Fibroblast of lung (primary cell): ENCODE results near the gene GLRA1. TPM values are rescaled to one million over a fixed set of nuclear protein-coding genes. Genes with fewer than 3 reads are reported as not detected.

ENCODE experiments used
- DNase-seq, 2 donors: peaks; one replicate each; pipeline versions ENCODE4 v3.0.0 to v3.0.0-alpha.2; 2010; ENCODE audit warnings: low read depth in 2 of 2
- H2AFZ ChIP-seq: 2 replicates; pipeline ENCODE4 v1.5.1; 2012; ENCODE audit warnings: low read length, control low read depth, inconsistent platforms
- H3K27ac ChIP-seq: 2 replicates; pipeline ENCODE4 v1.5.1; 2011; ENCODE audit warnings: low read length, control low read depth; ENCODE audit not compliant: insufficient read depth
- H3K27me3 ChIP-seq: 2 replicates; pipeline ENCODE4 v1.5.1; 2011; ENCODE audit warnings: mild to moderate bottlenecking, low read length; ENCODE audit not compliant: control insufficient read depth, insufficient read depth
- H3K36me3 ChIP-seq: 2 replicates; pipeline ENCODE4 v1.5.1; 2011; ENCODE audit warnings: low read length; ENCODE audit not compliant: control insufficient read depth, insufficient read depth
- H3K4me1 ChIP-seq: 2 replicates; pipeline ENCODE4 v1.5.1; 2011; ENCODE audit warnings: low read length; ENCODE audit not compliant: control insufficient read depth, insufficient read depth; ENCODE audit errors: extremely low read depth
- H3K4me2 ChIP-seq: 2 replicates; pipeline ENCODE4 v1.5.1; 2011; ENCODE audit warnings: low read length, control low read depth; ENCODE audit not compliant: insufficient read depth; ENCODE audit errors: extremely low read depth
- H3K4me3 ChIP-seq, 4 experiments: fragments of 200-600 bp in 1 of 4; sonication (generic) in 1 of 4; replicated peaks in 1 of 4; 2 replicates each; pipeline ENCODE4 v1.5.1; 2011 to 2016; ENCODE audit warnings: low read length in 4 of 4, low read depth in 3 of 4, mild to moderate bottlenecking in 3 of 4, control low read depth in 2 of 4, inconsistent platforms in 1 of 4, mixed read lengths in 1 of 4; ENCODE audit not compliant: insufficient read depth in 1 of 4; ENCODE audit errors: control extremely low read depth in 1 of 4
- H3K79me2 ChIP-seq: 2 replicates; pipeline ENCODE4 v1.5.1; 2012; ENCODE audit warnings: mild to moderate bottlenecking, low read length, inconsistent platforms; ENCODE audit not compliant: control insufficient read depth, insufficient read depth
- H3K9ac ChIP-seq: 2 replicates; pipeline ENCODE4 v1.5.1; 2011; ENCODE audit warnings: mild to moderate bottlenecking, low read length, control low read depth; ENCODE audit not compliant: insufficient read depth
- H3K9me3 ChIP-seq: 2 replicates; pipeline ENCODE4 v1.5.1; 2012; ENCODE audit warnings: low read depth, low read length; ENCODE audit not compliant: control insufficient read depth, insufficient read depth
- H4K20me1 ChIP-seq: 2 replicates; pipeline ENCODE4 v1.5.1; 2011; ENCODE audit warnings: low read length; ENCODE audit not compliant: control insufficient read depth, insufficient read depth; ENCODE audit errors: extremely low read depth
- CTCF ChIP-seq, 2 donors: IDR thresholded peaks in 1 of 2; conservative IDR thresholded peaks in 1 of 2; 1 replicate in 1 of 2; 2 replicates in 1 of 2; pipeline ENCODE4 v1.5.1; 2011 to 2012; ENCODE audit warnings: low read length in 2 of 2, control low read depth in 1 of 2, inconsistent platforms in 1 of 2, low read depth in 1 of 2, mild to moderate bottlenecking in 1 of 2
- EZH2 ChIP-seq: IDR thresholded peaks from 2 replicates; pipeline ENCODE4 v1.5.1; 2012; ENCODE audit warnings: low read length, control low read depth, mild to moderate bottlenecking; ENCODE audit errors: missing control alignments
- polyA plus RNA-seq, 2 donors: library from polyadenylated mRNA; depleted of rRNA in 1 of 2; stranded (reverse) in 1 of 2; unstranded in 1 of 2; fragments of >200 nt; gene quantifications; 2 replicates each; pipeline ENCODE4 v1.2.1, GENCODE V29; 2011 to 2012; ENCODE audit warnings: missing spikeins in 1 of 2
- total RNA-seq: library from RNA; depleted of rRNA; stranded (reverse); fragments of >200 nt; gene quantifications from 2 replicates; pipeline ENCODE4 v1.2.1, GENCODE V29; 2014

The GLRA1 gene
- total and polyA plus RNA-seq, 2 donors (not counting 1 experiment from before 2014, with no cell fraction given), result not detected

- no peak for DNase-seq
- no peak overlapping the region for H3K4me3 ChIP-seq
- TF ChIP-seq EZH2 (no peak), CTCF (conservative IDR thresholded peaks at IDR 0.05 in 1 of 2, IDR thresholded peaks at IDR 0.05 in 1 of 2; ENCODE audit: low read depth in 1 of 2, low read length in 2 of 2) (no peak)
- H3K79me2 ChIP-seq, result no peaks in the 10 kb centered on the region
- H2AFZ ChIP-seq, result no peak overlapping the region
- H3K36me3 ChIP-seq, result no peaks in the 10 kb centered on the region
- no peak overlapping the region for H3K4me2 ChIP-seq
- no peaks in the 10 kb centered on the region for H4K20me1 ChIP-seq
- H3K9ac ChIP-seq, result no peak overlapping the region
- H3K27me3 ChIP-seq, result no peaks in the 10 kb centered on the region
- no peaks in the 10 kb centered on the region for H3K4me1 ChIP-seq
- no peak overlapping the region for H3K27ac ChIP-seq
- no peaks in the 10 kb centered on the region for H3K9me3 ChIP-seq
Observed at GRCh38 chr5:151966046-151966445, 41.4 kb upstream of the GLRA1 start.

GRCh38 chr5:151964471-151964870 is 39.8 kb upstream of the GLRA1 start:
- no peak overlapping the region for H2AFZ ChIP-seq
- no peaks in the 10 kb centered on the region for H3K79me2 ChIP-seq
- H3K9me3 ChIP-seq, result no peaks in the 10 kb centered on the region
- H3K9ac ChIP-seq, result no peak overlapping the region
- H3K27me3 ChIP-seq, result no peaks in the 10 kb centered on the region
- no peak for DNase-seq
- no peak overlapping the region for H3K4me3 ChIP-seq
- TF ChIP-seq CTCF (conservative IDR thresholded peaks at IDR 0.05 in 1 of 2, IDR thresholded peaks at IDR 0.05 in 1 of 2; ENCODE audit: low read depth in 1 of 2, low read length in 2 of 2) (no peak), EZH2 (no peak)
- H3K36me3 ChIP-seq, result no peaks in the 10 kb centered on the region
- no peaks in the 10 kb centered on the region for H4K20me1 ChIP-seq
- no peak overlapping the region for H3K27ac ChIP-seq
- no peak overlapping the region for H3K4me2 ChIP-seq
- no peaks in the 10 kb centered on the region for H3K4me1 ChIP-seq

- Histone ChIP-seq H3K9ac (no peak overlapping the region), H3K9me3 (no peaks in the 10 kb centered on the region), H3K27me3 (no peaks in the 10 kb centered on the region), H3K4me2 (no peak overlapping the region), H3K79me2 (no peaks in the 10 kb centered on the region), H3K36me3 (no peaks in the 10 kb centered on the region), H3K4me1 (no peaks in the 10 kb centered on the region), H3K27ac (no peak overlapping the region), H4K20me1 (no peaks in the 10 kb centered on the region), H2AFZ (no peak overlapping the region), H3K4me3 (no peak overlapping the region)
- TF ChIP-seq CTCF (conservative IDR thresholded peaks at IDR 0.05 in 1 of 2, IDR thresholded peaks at IDR 0.05 in 1 of 2; ENCODE audit: low read depth in 1 of 2, low read length in 2 of 2), result no peak
- no peak for TF ChIP-seq EZH2
- peak in 1 of 2 donors; percentile 2 for DNase-seq
Observed at GRCh38 chr5:151961557-151961956, 36.9 kb upstream of the GLRA1 start.
